Kidney glomerular epithelial cell (primary cell): ENCODE results near the gene RALGAPA2.
A peak's percentile ranks its signal among the peaks of the same experiment; 100 is the strongest.

Source experiments
- DNase-seq: peaks from one replicate; lab custom pipeline; 2025; lab: John Stamatoyannopoulos, UW

The RALGAPA2 gene

GRCh38 chr20:20495729-20496503 lies 216.5 kb downstream of the RALGAPA2 start:
- DNase-seq = no peak

GRCh38 chr20:20493701-20494100 lies 218.7 kb downstream of the RALGAPA2 start:
- no peak for DNase-seq

GRCh38 chr20:20492521-20493332 lies 219.7 kb downstream of the RALGAPA2 start:
- DNase-seq = no peak

- no peak for DNase-seq
Observed at GRCh38 chr20:20491784-20492264, 220.6 kb downstream of the RALGAPA2 start.

GRCh38 chr20:20491110-20491783 lies 221.2 kb downstream of the RALGAPA2 start:
- DNase-seq = peak; percentile 2

GRCh38 chr20:20490673-20491072 lies 221.8 kb downstream of the RALGAPA2 start:
- DNase-seq = no peak

- no peak for DNase-seq
Observed at GRCh38 chr20:20489648-20490341, 222.6 kb downstream of the RALGAPA2 start.

- no peak for DNase-seq
Observed at GRCh38 chr20:20489054-20489453, 223.4 kb downstream of the RALGAPA2 start.

GRCh38 chr20:20488388-20488787 lies 224.1 kb downstream of the RALGAPA2 start:
- DNase-seq = no peak

GRCh38 chr20:20487811-20488210 lies 224.6 kb downstream of the RALGAPA2 start:
- DNase-seq = no peak

GRCh38 chr20:20483328-20483727 lies 229.1 kb downstream of the RALGAPA2 start:
- DNase-seq = no peak

- no peak for DNase-seq
Observed at GRCh38 chr20:20482453-20482852, 230.0 kb downstream of the RALGAPA2 start.

GRCh38 chr20:20480689-20481088 lies 231.8 kb downstream of the RALGAPA2 start:
- DNase-seq = no peak

- no peak for DNase-seq
Observed at GRCh38 chr20:20480126-20480525, 232.3 kb downstream of the RALGAPA2 start.

GRCh38 chr20:20477444-20478041 lies 234.9 kb downstream of the RALGAPA2 start:
- no peak for DNase-seq

GRCh38 chr20:20476504-20476903 lies 235.9 kb downstream of the RALGAPA2 start:
- no peak for DNase-seq

GRCh38 chr20:20473657-20474056 lies 238.8 kb downstream of the RALGAPA2 start:
- no peak for DNase-seq

- DNase-seq = no peak
Observed at GRCh38 chr20:20472684-20473274, 239.7 kb downstream of the RALGAPA2 start.

GRCh38 chr20:20466341-20466879 lies 246.0 kb downstream of the RALGAPA2 start:
- no peak for DNase-seq

GRCh38 chr20:20465252-20465651 lies 247.2 kb downstream of the RALGAPA2 start:
- DNase-seq = no peak

- DNase-seq = no peak
Observed at GRCh38 chr20:20463933-20464374, 248.5 kb downstream of the RALGAPA2 start.
